Liver (tissue), 9 donors: ENCODE measurements around the gene SLC16A5. TPM values are rescaled to one million over a fixed set of nuclear protein-coding genes. Genes with fewer than 3 reads are reported as not detected.
A peak's percentile ranks its signal among the peaks of the same experiment; 100 is the strongest.

Experiments used
- DNase-seq: peaks from one replicate; pipeline ENCODE4 v3.0.0-alpha.2; 2017; ENCODE audit warnings: low spot score
- H3K27ac ChIP-seq, 2 donors: one replicate each; pipeline ENCODE4 v1.7.0; 2013; ENCODE audit warnings: inconsistent platforms in 2 of 2, low read length in 2 of 2, control low read depth in 1 of 2, low read depth in 1 of 2, mild to moderate bottlenecking in 1 of 2
- H3K27me3 ChIP-seq, 4 donors: one replicate each; pipeline versions ENCODE4 v1.6.1 to v1.7.0; 2013; ENCODE audit warnings: low read length in 3 of 4, inconsistent platforms in 1 of 4, mild to moderate bottlenecking in 1 of 4, moderate library complexity in 1 of 4; ENCODE audit not compliant: control insufficient read depth in 4 of 4, insufficient read depth in 4 of 4
- H3K36me3 ChIP-seq, 4 donors: one replicate each; pipeline versions ENCODE4 v1.6.1 to v1.7.0; 2013; ENCODE audit warnings: low read length in 3 of 4, mild to moderate bottlenecking in 3 of 4, low read depth in 1 of 4, moderate library complexity in 1 of 4; ENCODE audit not compliant: control insufficient read depth in 4 of 4, insufficient read depth in 3 of 4
- H3K4me1 ChIP-seq, 4 donors: one replicate each; pipeline versions ENCODE4 v1.6.1 to v1.7.0; 2013; ENCODE audit warnings: low read length in 3 of 4, mild to moderate bottlenecking in 3 of 4, moderate library complexity in 1 of 4; ENCODE audit not compliant: control insufficient read depth in 4 of 4, insufficient read depth in 4 of 4
- H3K4me3 ChIP-seq, 3 donors: one replicate each; pipeline versions ENCODE4 v1.6.1 to v1.7.0; 2013; ENCODE audit warnings: low read length in 3 of 3, control low read depth in 1 of 3, low read depth in 1 of 3, mild to moderate bottlenecking in 1 of 3
- H3K9ac ChIP-seq, 2 donors: one replicate each; pipeline ENCODE4 v1.7.0; 2013; ENCODE audit warnings: low read length in 2 of 2, mild to moderate bottlenecking in 2 of 2, moderate library complexity in 2 of 2, control low read depth in 1 of 2, low read depth in 1 of 2
- H3K9me3 ChIP-seq, 4 donors: one replicate each; pipeline versions ENCODE4 v1.6.1 to v1.7.0; 2013; ENCODE audit warnings: low read length in 3 of 4; ENCODE audit not compliant: control insufficient read depth in 4 of 4
- EGR1 ChIP-seq, 2 donors: IDR thresholded peaks; 2 replicates each; pipeline ENCODE4 v1.6.1; 2016 to 2018; ENCODE audit warnings: antibody characterized with exemption in 2 of 2, low read depth in 2 of 2
- FOXA1 ChIP-seq: IDR thresholded peaks from 2 replicates; pipeline ENCODE4 v1.6.1; 2016; ENCODE audit warnings: antibody characterized with exemption
- FOXA2 ChIP-seq: IDR thresholded peaks from 2 replicates; pipeline ENCODE4 v1.6.1; 2016; ENCODE audit warnings: antibody characterized with exemption
- GABPA ChIP-seq, 2 donors: IDR thresholded peaks in 1 of 2; conservative IDR thresholded peaks in 1 of 2; 2 replicates each; pipeline ENCODE4 v1.6.1; 2016; ENCODE audit warnings: antibody characterized with exemption in 2 of 2, mild to moderate bottlenecking in 1 of 2, moderate library complexity in 1 of 2
- HNF4A ChIP-seq, 2 donors: conservative IDR thresholded peaks; 2 replicates each; pipeline ENCODE4 v1.6.1; 2016; ENCODE audit warnings: antibody characterized with exemption in 2 of 2, mild to moderate bottlenecking in 2 of 2
- HNF4G ChIP-seq: IDR thresholded peaks from 2 replicates; pipeline ENCODE4 v1.6.1; 2016; ENCODE audit warnings: antibody characterized with exemption
- NR2F2 ChIP-seq: IDR thresholded peaks from 2 replicates; pipeline ENCODE4 v1.6.1; 2016; ENCODE audit warnings: antibody characterized with exemption
- RAD21 ChIP-seq, 2 donors: IDR thresholded peaks; 2 replicates each; pipeline ENCODE4 v1.6.1; 2016; ENCODE audit warnings: antibody characterized with exemption in 2 of 2, mild to moderate bottlenecking in 2 of 2
- RXRA ChIP-seq, 2 donors: IDR thresholded peaks; 2 replicates each; pipeline ENCODE4 v1.6.1; 2017 to 2018; ENCODE audit warnings: antibody characterized with exemption in 2 of 2, mild to moderate bottlenecking in 1 of 2
- TAF1 ChIP-seq: conservative IDR thresholded peaks from 2 replicates; pipeline ENCODE4 v1.6.1; 2016; ENCODE audit warnings: antibody characterized with exemption, mild to moderate bottlenecking
- YY1 ChIP-seq: IDR thresholded peaks from 2 replicates; pipeline ENCODE4 v1.6.1; 2016; ENCODE audit warnings: antibody characterized with exemption, mild to moderate bottlenecking
- WGBS: extraction: QIAGEN DNeasy Blood & Tissue Kit; methylation state at CpG from one replicate; pipeline ENCODE4 v1.1.7; 2013; 5-methylcytosine and 5-hydroxymethylcytosine counted together
- polyA plus RNA-seq, 2 donors: library from polyadenylated mRNA; stranded (reverse) in 1 of 2; unstranded in 1 of 2; fragments of 200-250 nt in 1 of 2; fragments of >200 nt in 1 of 2; fragmentation: Nextera tagmentation in 1 of 2; extraction: Ambion mirVana in 1 of 2; gene quantifications; one replicate each; pipeline versions ENCODE4 v1.2.1 to v1.2.3, GENCODE V29; 2013 to 2015
- total RNA-seq, 2 donors: library from RNA; depleted of rRNA; stranded (reverse); fragments of >200 nt; gene quantifications; one replicate each; pipeline ENCODE4 v1.2.3, GENCODE V29; 2014
- TF ChIP-seq, protein P1 (sequence below): IDR thresholded peaks from 2 replicates; pipeline ENCODE4 v1.6.1; 2016; ENCODE audit warnings: antibody characterized with exemption, mild to moderate bottlenecking
- TF ChIP-seq, protein P2 (sequence below): fragments of 150-350 bp; IDR thresholded peaks from 2 replicates; pipeline ENCODE4 v1.5.1; 2017; ENCODE audit warnings: improper control_type of control experiment, low read depth, low read length; ENCODE audit not compliant: missing input control
- TF ChIP-seq, protein P3 (sequence below): IDR thresholded peaks from 2 replicates; pipeline ENCODE4 v1.6.1; 2016; ENCODE audit warnings: antibody characterized with exemption
- donor health status: healthy.
- donor health status: healthy.
- donor health status: healthy.
- donor health status: healthy.
- donor health status: healthy.

SLC16A5 gene
- total and polyA plus RNA-seq, 4 donors: 1.0 to 4.5 (median 2.6) TPM

DNA sequence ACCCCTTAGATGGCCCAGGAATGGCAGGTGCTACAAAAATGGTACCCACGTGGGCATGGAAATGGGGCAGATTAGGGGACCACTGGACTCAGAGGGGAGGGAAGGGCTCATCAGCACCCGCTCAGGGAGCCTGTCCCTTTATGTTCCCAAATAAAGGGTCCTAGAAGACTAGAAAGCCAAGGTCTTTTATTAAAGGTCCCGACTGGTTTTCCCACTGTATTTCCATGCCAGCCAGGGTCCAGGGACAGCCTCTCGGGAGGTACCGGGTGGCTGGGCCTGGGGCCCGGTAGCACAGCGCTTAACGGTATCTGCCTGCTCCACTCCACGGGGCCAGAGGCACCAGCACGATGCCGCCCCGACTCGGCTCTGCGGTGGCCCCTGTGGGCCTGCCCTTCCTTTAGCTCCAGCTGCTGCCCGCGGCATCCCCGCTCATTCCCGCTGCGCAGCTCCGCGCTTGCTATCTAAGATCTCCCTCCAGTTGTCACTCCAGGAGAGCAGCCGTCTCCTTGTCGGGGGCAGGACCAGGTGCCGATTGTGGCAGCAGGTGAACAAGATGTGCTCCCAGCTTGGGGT lies 42.4 kb downstream of the SLC16A5 start:
- DNase-seq: no peak
- Histone ChIP-seq H3K27ac (no peak overlapping the region), H3K9me3 (no peaks in the 10 kb centered on the region), H3K9ac (no peak overlapping the region), H3K27me3 (no peaks in the 10 kb centered on the region), H3K4me3 (no peak overlapping the region), H3K36me3 (peaks cover 0 to 13% (median 5%) of the 10 kb centered on the region in 4 donors), H3K4me1 (peaks cover 0 to 2% (median 2%) of the 10 kb centered on the region in 4 donors)
- 86% methylated on average over 24 of the region's 24 CpGs for WGBS
- no peak for TF ChIP-seq RXRA (IDR thresholded peaks at IDR 0.05)
- no peak for TF ChIP-seq FOXA2
- no peak for TF ChIP-seq EGR1 (IDR thresholded peaks at IDR 0.05; ENCODE audit: low read depth in 2 of 2)
- TF ChIP-seq YY1: no peak
- TF ChIP-seq GABPA (IDR thresholded peaks at IDR 0.05 in 1 of 2, conservative IDR thresholded peaks at IDR 0.05 in 1 of 2): no peak
- no peak for TF ChIP-seq FOXA1
- TF ChIP-seq TAF1: no peak
- TF ChIP-seq, protein P1, sequence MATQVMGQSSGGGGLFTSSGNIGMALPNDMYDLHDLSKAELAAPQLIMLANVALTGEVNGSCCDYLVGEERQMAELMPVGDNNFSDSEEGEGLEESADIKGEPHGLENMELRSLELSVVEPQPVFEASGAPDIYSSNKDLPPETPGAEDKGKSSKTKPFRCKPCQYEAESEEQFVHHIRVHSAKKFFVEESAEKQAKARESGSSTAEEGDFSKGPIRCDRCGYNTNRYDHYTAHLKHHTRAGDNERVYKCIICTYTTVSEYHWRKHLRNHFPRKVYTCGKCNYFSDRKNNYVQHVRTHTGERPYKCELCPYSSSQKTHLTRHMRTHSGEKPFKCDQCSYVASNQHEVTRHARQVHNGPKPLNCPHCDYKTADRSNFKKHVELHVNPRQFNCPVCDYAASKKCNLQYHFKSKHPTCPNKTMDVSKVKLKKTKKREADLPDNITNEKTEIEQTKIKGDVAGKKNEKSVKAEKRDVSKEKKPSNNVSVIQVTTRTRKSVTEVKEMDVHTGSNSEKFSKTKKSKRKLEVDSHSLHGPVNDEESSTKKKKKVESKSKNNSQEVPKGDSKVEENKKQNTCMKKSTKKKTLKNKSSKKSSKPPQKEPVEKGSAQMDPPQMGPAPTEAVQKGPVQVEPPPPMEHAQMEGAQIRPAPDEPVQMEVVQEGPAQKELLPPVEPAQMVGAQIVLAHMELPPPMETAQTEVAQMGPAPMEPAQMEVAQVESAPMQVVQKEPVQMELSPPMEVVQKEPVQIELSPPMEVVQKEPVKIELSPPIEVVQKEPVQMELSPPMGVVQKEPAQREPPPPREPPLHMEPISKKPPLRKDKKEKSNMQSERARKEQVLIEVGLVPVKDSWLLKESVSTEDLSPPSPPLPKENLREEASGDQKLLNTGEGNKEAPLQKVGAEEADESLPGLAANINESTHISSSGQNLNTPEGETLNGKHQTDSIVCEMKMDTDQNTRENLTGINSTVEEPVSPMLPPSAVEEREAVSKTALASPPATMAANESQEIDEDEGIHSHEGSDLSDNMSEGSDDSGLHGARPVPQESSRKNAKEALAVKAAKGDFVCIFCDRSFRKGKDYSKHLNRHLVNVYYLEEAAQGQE: no peak
- TF ChIP-seq, protein P2, sequence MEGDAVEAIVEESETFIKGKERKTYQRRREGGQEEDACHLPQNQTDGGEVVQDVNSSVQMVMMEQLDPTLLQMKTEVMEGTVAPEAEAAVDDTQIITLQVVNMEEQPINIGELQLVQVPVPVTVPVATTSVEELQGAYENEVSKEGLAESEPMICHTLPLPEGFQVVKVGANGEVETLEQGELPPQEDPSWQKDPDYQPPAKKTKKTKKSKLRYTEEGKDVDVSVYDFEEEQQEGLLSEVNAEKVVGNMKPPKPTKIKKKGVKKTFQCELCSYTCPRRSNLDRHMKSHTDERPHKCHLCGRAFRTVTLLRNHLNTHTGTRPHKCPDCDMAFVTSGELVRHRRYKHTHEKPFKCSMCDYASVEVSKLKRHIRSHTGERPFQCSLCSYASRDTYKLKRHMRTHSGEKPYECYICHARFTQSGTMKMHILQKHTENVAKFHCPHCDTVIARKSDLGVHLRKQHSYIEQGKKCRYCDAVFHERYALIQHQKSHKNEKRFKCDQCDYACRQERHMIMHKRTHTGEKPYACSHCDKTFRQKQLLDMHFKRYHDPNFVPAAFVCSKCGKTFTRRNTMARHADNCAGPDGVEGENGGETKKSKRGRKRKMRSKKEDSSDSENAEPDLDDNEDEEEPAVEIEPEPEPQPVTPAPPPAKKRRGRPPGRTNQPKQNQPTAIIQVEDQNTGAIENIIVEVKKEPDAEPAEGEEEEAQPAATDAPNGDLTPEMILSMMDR: no peak
- TF ChIP-seq, protein P3, sequence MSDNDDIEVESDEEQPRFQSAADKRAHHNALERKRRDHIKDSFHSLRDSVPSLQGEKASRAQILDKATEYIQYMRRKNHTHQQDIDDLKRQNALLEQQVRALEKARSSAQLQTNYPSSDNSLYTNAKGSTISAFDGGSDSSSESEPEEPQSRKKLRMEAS: no peak
- no peak for TF ChIP-seq HNF4A (conservative IDR thresholded peaks at IDR 0.05)
- no peak for TF ChIP-seq NR2F2
- no peak for TF ChIP-seq RAD21 (IDR thresholded peaks at IDR 0.05)
- no peak for TF ChIP-seq HNF4G

DNA sequence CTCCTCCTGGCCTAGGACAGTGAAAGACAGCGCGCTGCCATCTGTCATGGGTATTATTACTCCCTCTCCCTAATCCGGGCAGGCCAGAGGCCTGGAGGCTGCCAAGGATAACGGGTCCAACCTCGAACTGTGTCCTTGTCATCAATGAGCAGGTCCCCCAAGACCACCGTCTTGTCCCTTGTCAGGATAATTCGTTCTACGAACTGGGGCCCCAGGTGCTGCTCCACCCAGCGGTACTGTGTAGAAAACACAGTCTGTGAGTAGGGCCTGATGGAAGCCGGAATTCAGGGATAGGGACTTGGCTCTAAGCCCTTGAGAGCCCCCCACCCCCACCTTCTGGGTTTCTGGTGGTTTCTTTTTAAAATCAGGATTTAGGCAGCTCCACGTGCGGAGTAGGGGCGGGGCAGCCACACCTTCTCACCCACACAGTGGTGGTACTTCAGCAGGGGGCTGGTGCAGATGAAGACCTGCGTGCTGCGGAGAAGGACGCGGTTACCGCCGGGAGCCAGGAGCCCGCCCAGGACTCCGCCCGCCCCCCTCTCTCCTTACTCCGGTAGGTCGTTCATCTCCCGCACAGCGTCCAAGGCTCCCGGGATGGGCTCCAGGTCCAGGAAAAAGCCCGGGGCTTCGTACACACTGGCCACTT lies 43.0 kb downstream of the SLC16A5 start:
- peak; percentile 52 for DNase-seq

More for the DNA sequence above, 43.0 kb downstream of the SLC16A5 start:
- H3K36me3 ChIP-seq: peaks cover 0 to 14% (median 5%) of the 10 kb centered on the region in 4 donors
- peaks cover 0 to 2% (median 1%) of the 10 kb centered on the region in 4 donors for H3K4me1 ChIP-seq
- H3K27me3 ChIP-seq: no peaks in the 10 kb centered on the region
- no peaks in the 10 kb centered on the region for H3K9me3 ChIP-seq
- peak overlapping the region; percentile 61 to 80 for H3K27ac ChIP-seq
- H3K4me3 ChIP-seq: peak overlapping the region; percentile 49 to 95 (median 81)
- WGBS: 19% methylated on average over 29 of the region's 29 CpGs
- H3K9ac ChIP-seq: no peak overlapping the region
- TF ChIP-seq FOXA2 (no peak), RAD21 (IDR thresholded peaks at IDR 0.05) (peak; percentile 46 to 54), NR2F2 (no peak), YY1 (peak; percentile 13), TAF1 (no peak)
- TF ChIP-seq, protein P2: peak; percentile 25
